Upper lobe of left lung (tissue), 6 donors: Measurements from ENCODE around the gene ADAT2. TPM values are rescaled to one million over a fixed set of nuclear protein-coding genes. Genes with fewer than 3 reads are reported as not detected.

Experiments
- ATAC-seq, 2 donors: fragments of 200-7000 bp; cut with Tn5 transposase; one replicate each; pipeline ENCODE4 v1.9.1; 2022; ENCODE audit warnings: mild to moderate bottlenecking in 2 of 2, moderate library complexity in 2 of 2; ENCODE audit not compliant: low FRiP score in 2 of 2
- DNase-seq, 2 donors: peaks; one replicate each; pipeline ENCODE4 v3.0.0-alpha.2; 2019 to 2020
- H3K27ac ChIP-seq, 4 donors: fragments of 200-600 bp; sonication (generic); one replicate each; pipeline ENCODE4 v1.5.1; 2016 to 2019
- H3K27me3 ChIP-seq, 4 donors: fragments of 200-600 bp; sonication (generic); one replicate each; pipeline ENCODE4 v1.5.1; 2017 to 2019
- H3K36me3 ChIP-seq, 4 donors: fragments of 200-600 bp; sonication (generic); one replicate each; pipeline ENCODE4 v1.5.1; 2016 to 2019
- H3K4me1 ChIP-seq, 4 donors: fragments of 200-600 bp; sonication (generic); one replicate each; pipeline ENCODE4 v1.5.1; 2018 to 2019
- H3K4me3 ChIP-seq, 4 donors: fragments of 200-600 bp; sonication (generic); one replicate each; pipeline ENCODE4 v1.5.1; 2017 to 2019; ENCODE audit warnings: mild to moderate bottlenecking in 2 of 4, moderate library complexity in 1 of 4
- H3K9me3 ChIP-seq, 4 donors: fragments of 200-600 bp; sonication (generic); one replicate each; pipeline ENCODE4 v1.5.1; 2018 to 2019
- CTCF ChIP-seq, 6 experiments: fragments of 450-650 bp in 4 of 6; fragments of 200-600 bp in 2 of 6; sonication (generic) in 2 of 6; IDR thresholded peaks; one replicate each; pipeline ENCODE4 v1.5.1; 2016 to 2019; ENCODE audit warnings: antibody characterized with exemption in 6 of 6
- EP300 ChIP-seq, 4 donors: sonication (generic); formaldehyde crosslinking; IDR thresholded peaks; one replicate each; pipeline ENCODE4 v1.5.1; 2017; ENCODE audit warnings: antibody characterized with exemption in 4 of 4, control low read depth in 2 of 4
- POLR2A ChIP-seq, 4 donors: fragments of 450-650 bp; IDR thresholded peaks; one replicate each; pipeline ENCODE4 v1.5.1; 2016 to 2017; ENCODE audit warnings: antibody characterized with exemption in 4 of 4, mild to moderate bottlenecking in 2 of 4
- POLR2AphosphoS5 ChIP-seq, 2 donors: sonication (generic); formaldehyde crosslinking; IDR thresholded peaks; one replicate each; pipeline ENCODE4 v1.5.1; 2017; ENCODE audit warnings: antibody characterized with exemption in 2 of 2
- WGBS, 2 donors: methylation state at CpG; one replicate each; pipeline ENCODE4 v1.1.5; 2017 to 2018; 5-methylcytosine and 5-hydroxymethylcytosine counted together
- total RNA-seq, 6 donors: library from RNA; depleted of rRNA in 4 of 6; stranded (reverse); fragments of >200 nt in 4 of 6; gene quantifications; one replicate each; pipeline versions ENCODE4 v1.1.0 to v1.2.1, GENCODE V29; 2016 to 2021
- donor health status: DM: no; HTN: no; CAD: no; lungs with moderate emphysema.
- donor health status: DM: no; HTN: yes; CAD: no; lungs with severe emphysema.

The ADAT2 gene
- total RNA-seq, 6 donors from 2014 or later, result 4.9 to 11.5 (median 6.8) TPM

DNA sequence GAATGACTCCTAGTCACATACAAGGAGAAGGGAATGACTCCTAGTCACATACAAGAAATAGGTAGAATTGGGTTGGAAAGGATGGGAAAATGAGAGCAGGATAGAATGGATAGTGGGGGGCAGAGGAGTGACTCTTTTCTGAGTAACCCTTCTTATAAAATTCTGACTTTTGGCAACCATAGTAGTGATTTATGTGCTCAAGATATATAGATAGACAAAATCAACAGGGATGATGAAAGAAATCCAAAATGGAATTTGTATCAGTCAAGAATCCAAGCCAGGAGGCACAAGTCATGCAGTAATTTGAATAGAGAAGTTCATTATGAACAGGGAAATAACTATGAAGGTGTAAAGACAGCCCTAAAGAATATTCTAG is 41.7 kb downstream of the ADAT2 start:
- no peak for ATAC-seq
- no peak overlapping the region for H3K27ac ChIP-seq
- DNase-seq, result no peak
- TF ChIP-seq EP300 (IDR thresholded peaks at IDR 0.05) (no peak), CTCF (IDR thresholded peaks at IDR 0.05) (no peak), POLR2AphosphoS5 (IDR thresholded peaks at IDR 0.05) (no peak), POLR2A (IDR thresholded peaks at IDR 0.05) (no peak)
- H3K9me3 ChIP-seq, result no peaks in the 10 kb centered on the region
- no peaks in the 10 kb centered on the region for H3K4me1 ChIP-seq
- H3K27me3 ChIP-seq, result no peaks in the 10 kb centered on the region
- no peak overlapping the region for H3K4me3 ChIP-seq
- no peaks in the 10 kb centered on the region for H3K36me3 ChIP-seq

- DNase-seq (no peak), ATAC-seq (no peak)
- Histone ChIP-seq H3K27me3 (no peaks in the 10 kb centered on the region), H3K4me3 (no peak overlapping the region), H3K27ac (no peak overlapping the region), H3K4me1 (no peaks in the 10 kb centered on the region), H3K9me3 (no peaks in the 10 kb centered on the region), H3K36me3 (no peaks in the 10 kb centered on the region)
- TF ChIP-seq POLR2A (IDR thresholded peaks at IDR 0.05) (no peak), CTCF (IDR thresholded peaks at IDR 0.05) (no peak), POLR2AphosphoS5 (IDR thresholded peaks at IDR 0.05) (no peak), EP300 (IDR thresholded peaks at IDR 0.05) (no peak)
These were observed 42.2 kb downstream of the ADAT2 start for GRCh38 chr6:143408151-143408786.

DNA sequence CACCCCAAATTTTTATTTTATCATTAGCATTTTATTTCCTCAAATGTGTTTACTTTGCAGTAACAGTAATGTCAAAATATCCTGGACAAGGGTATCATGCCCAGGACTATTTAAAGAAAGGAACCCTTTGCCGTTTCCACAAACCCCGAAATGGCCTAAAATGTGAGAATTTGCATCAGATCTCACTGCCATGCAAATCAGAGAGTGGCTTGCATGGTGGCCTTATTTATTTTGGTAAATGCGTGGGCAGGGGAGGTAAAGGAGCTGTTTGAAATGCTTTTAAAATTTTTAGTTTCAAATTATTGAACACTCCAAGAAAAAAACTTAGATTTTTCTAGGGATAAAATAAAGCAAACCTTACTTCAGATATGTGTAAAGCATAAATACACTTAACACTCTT is 43.8 kb downstream of the ADAT2 start:
- Histone ChIP-seq H3K9me3 (no peaks in the 10 kb centered on the region), H3K27me3 (no peaks in the 10 kb centered on the region), H3K27ac (no peak overlapping the region), H3K4me1 (no peaks in the 10 kb centered on the region), H3K4me3 (no peak overlapping the region), H3K36me3 (no peaks in the 10 kb centered on the region)
- ATAC-seq (no peak), DNase-seq (no peak)
- TF ChIP-seq EP300 (IDR thresholded peaks at IDR 0.05) (no peak), POLR2AphosphoS5 (IDR thresholded peaks at IDR 0.05) (no peak), POLR2A (IDR thresholded peaks at IDR 0.05) (no peak)
- 88 to 91% methylated on average over 3 of the region's 3 CpGs for WGBS, 2 donors

GRCh38 chr6:143405373-143406154 is 44.9 kb downstream of the ADAT2 start:
- H3K4me1 ChIP-seq, result peaks cover 7 to 9% (median 7%) of the 10 kb centered on the region in 4 donors
- TF ChIP-seq EP300 (IDR thresholded peaks at IDR 0.05) (no peak), POLR2A (IDR thresholded peaks at IDR 0.05) (no peak), CTCF (IDR thresholded peaks at IDR 0.05) (no peak), POLR2AphosphoS5 (IDR thresholded peaks at IDR 0.05) (no peak)
- no peaks in the 10 kb centered on the region for H3K9me3 ChIP-seq
- no peak for DNase-seq
- peak in 1 of 2 donors; percentile 46 for ATAC-seq
- no peaks in the 10 kb centered on the region for H3K27me3 ChIP-seq
- 86 to 91% methylated on average over 9 of the region's 9 CpGs for WGBS, 2 donors
- no peaks in the 10 kb centered on the region for H3K36me3 ChIP-seq
- H3K27ac ChIP-seq, result no peak overlapping the region
- H3K4me3 ChIP-seq, result no peak overlapping the region

DNA sequence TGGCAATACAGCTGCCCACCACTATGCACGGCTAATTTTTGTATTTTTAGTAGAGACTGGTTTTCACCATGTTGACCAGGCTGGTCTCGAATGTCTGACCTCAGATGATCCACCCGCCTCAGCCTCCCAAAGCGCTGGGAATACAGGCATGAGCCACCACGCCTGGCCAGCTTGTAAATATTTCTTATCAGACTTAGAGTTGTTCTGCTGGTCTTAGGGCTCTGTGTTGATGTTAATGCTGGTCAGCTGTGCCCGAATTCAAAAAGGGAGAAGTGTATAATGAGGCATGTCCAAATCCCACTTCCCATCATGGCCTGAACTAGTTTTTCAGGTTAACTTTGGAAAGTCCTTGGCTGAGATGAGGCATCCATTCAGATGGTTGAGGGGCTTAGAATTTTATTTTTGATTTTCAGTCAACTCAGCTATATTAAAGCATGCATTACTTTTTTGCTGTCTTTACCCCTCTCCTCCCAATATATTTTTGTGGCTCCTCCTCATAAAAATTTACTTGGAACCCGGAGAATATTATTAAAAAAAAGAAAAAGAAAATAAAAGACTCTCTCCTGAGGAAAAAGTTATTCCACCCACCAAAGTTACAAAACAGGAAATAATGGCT is 47.7 kb downstream of the ADAT2 start:
- no peak overlapping the region for H3K4me3 ChIP-seq
- 90 to 92% methylated on average over 7 of the region's 7 CpGs for WGBS, 2 donors
- H3K27me3 ChIP-seq, result no peaks in the 10 kb centered on the region
- H3K36me3 ChIP-seq, result no peaks in the 10 kb centered on the region
- ATAC-seq (no peak), DNase-seq (no peak)
- H3K27ac ChIP-seq, result no peak overlapping the region
- H3K4me1 ChIP-seq, result peaks cover 9 to 15% (median 12%) of the 10 kb centered on the region in 4 donors
- TF ChIP-seq POLR2A (IDR thresholded peaks at IDR 0.05) (no peak), EP300 (IDR thresholded peaks at IDR 0.05) (no peak), CTCF (IDR thresholded peaks at IDR 0.05) (no peak), POLR2AphosphoS5 (IDR thresholded peaks at IDR 0.05) (no peak)
- H3K9me3 ChIP-seq, result no peaks in the 10 kb centered on the region
